DND-41 (cell line): ENCODE results near the gene OR13H1.
"Not testable (repeated sequence)": the region's sequence is repeated elsewhere in the genome, so short reads cannot be mapped to it uniquely, and the experiment has no call there.

Experiments used
- ATAC-seq: fragments of 200-7000 bp; cut with Tn5 transposase; 3 replicates; pipeline ENCODE4 v1.9.1; 2021; ENCODE audit warnings: low read depth; ENCODE audit not compliant: insufficient read depth
- DNase-seq: peaks from one replicate; pipeline ENCODE4 v3.0.0-alpha.2; 2020
- H2AFZ ChIP-seq: 2 replicates; pipeline ENCODE4 v1.6.0; 2012; ENCODE audit warnings: low read depth, low read length
- H3K27ac ChIP-seq: 2 replicates; pipeline ENCODE4 v1.5.1; 2012; ENCODE audit warnings: low read length, inconsistent platforms
- H3K27me3 ChIP-seq: fragments of 200-600 bp; sonication (generic); 2 replicates; pipeline ENCODE4 v1.6.0; 2012; ENCODE audit warnings: low read length, mild to moderate bottlenecking, inconsistent platforms; ENCODE audit not compliant: insufficient read depth, poor library complexity
- H3K36me3 ChIP-seq: 2 replicates; pipeline ENCODE4 v1.5.1; 2012; ENCODE audit warnings: low read length, inconsistent platforms; ENCODE audit not compliant: insufficient read depth
- H3K4me1 ChIP-seq: 2 replicates; pipeline ENCODE4 v1.5.1; 2012; ENCODE audit warnings: mild to moderate bottlenecking, low read length; ENCODE audit not compliant: insufficient read depth
- H3K4me2 ChIP-seq: 2 replicates; pipeline ENCODE4 v1.6.0; 2012; ENCODE audit warnings: mild to moderate bottlenecking, moderate library complexity, low read length, inconsistent platforms; ENCODE audit not compliant: insufficient read depth
- H3K4me3 ChIP-seq, 2 experiments: fragments of 200-600 bp in 1 of 2; shearing (Covaris generic) in 1 of 2; 2 replicates each; pipeline ENCODE4 v1.5.1; 2012 to 2016; ENCODE audit warnings: inconsistent platforms in 2 of 2, low read length in 2 of 2, mild to moderate bottlenecking in 2 of 2, low read depth in 1 of 2, moderate library complexity in 1 of 2
- H3K79me2 ChIP-seq: 2 replicates; pipeline ENCODE4 v1.6.0; 2012; ENCODE audit warnings: low read length, inconsistent platforms; ENCODE audit not compliant: insufficient read depth
- H3K9ac ChIP-seq: 2 replicates; pipeline ENCODE4 v1.6.0; 2012; ENCODE audit warnings: low read depth, mild to moderate bottlenecking, inconsistent platforms, low read length, moderate library complexity
- H3K9me3 ChIP-seq: 2 replicates; pipeline ENCODE4 v1.5.1; 2012; ENCODE audit warnings: low read length, moderate library complexity, mild to moderate bottlenecking, inconsistent platforms; ENCODE audit not compliant: insufficient read depth, severe bottlenecking
- H4K20me1 ChIP-seq: 2 replicates; pipeline ENCODE4 v1.6.0; 2012; ENCODE audit warnings: low read length; ENCODE audit not compliant: insufficient read depth
- CTCF ChIP-seq: IDR thresholded peaks from 2 replicates; pipeline ENCODE4 v1.5.1; 2012; ENCODE audit warnings: borderline replicate concordance, low read length, moderate library complexity, mild to moderate bottlenecking; ENCODE audit not compliant: poor library complexity, severe bottlenecking; ENCODE audit errors: extremely low read depth
- EZH2 ChIP-seq: IDR thresholded peaks from 3 replicates; pipeline ENCODE4 v1.6.1; 2012; ENCODE audit warnings: borderline replicate concordance, low read depth, mild to moderate bottlenecking, moderate library complexity, low read length, inconsistent platforms; ENCODE audit not compliant: severe bottlenecking

Gene OR13H1

DNA sequence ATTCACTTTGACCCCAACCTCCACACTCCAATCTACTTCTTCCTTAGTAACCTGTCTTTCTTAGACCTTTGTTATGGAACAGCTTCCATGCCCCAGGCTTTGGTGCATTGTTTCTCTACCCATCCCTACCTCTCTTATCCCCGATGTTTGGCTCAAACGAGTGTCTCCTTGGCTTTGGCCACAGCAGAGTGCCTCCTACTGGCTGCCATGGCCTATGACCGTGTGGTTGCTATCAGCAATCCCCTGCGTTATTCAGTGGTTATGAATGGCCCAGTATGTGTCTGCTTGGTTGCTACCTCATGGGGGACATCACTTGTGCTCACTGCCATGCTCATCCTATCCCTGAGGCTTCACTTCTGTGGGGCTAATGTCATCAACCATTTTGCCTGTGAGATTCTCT is 344 bp downstream of the OR13H1 start:
- no peak overlapping the region for H3K9ac ChIP-seq
- no peak for TF ChIP-seq CTCF
- no peak for TF ChIP-seq EZH2
- H2AFZ ChIP-seq: no peak overlapping the region
- no peak overlapping the region for H3K27ac ChIP-seq
- no peaks in the 10 kb centered on the region for H3K9me3 ChIP-seq
- no peaks in the 10 kb centered on the region for H3K79me2 ChIP-seq
- H3K36me3 ChIP-seq: no peaks in the 10 kb centered on the region
- DNase-seq (no peak), ATAC-seq (no peak)
- no peak overlapping the region for H3K4me3 ChIP-seq
- H3K4me1 ChIP-seq: no peaks in the 10 kb centered on the region
- H4K20me1 ChIP-seq: no peaks in the 10 kb centered on the region
- no peaks in the 10 kb centered on the region for H3K27me3 ChIP-seq
- no peak overlapping the region for H3K4me2 ChIP-seq

GRCh38 chrX:131549011-131549410 is 5.1 kb downstream of the OR13H1 start:
- Histone ChIP-seq H3K9me3 (no peaks in the 10 kb centered on the region), H3K36me3 (no peaks in the 10 kb centered on the region), H2AFZ (no peak overlapping the region), H3K79me2 (no peaks in the 10 kb centered on the region), H3K27me3 (no peaks in the 10 kb centered on the region), H3K27ac (no peak overlapping the region), H4K20me1 (no peaks in the 10 kb centered on the region), H3K4me3 (no peak overlapping the region), H3K9ac (no peak overlapping the region), H3K4me1 (no peaks in the 10 kb centered on the region), H3K4me2 (no peak overlapping the region)
- no peak for DNase-seq
- TF ChIP-seq EZH2: no peak
- ATAC-seq: no peak

DNA sequence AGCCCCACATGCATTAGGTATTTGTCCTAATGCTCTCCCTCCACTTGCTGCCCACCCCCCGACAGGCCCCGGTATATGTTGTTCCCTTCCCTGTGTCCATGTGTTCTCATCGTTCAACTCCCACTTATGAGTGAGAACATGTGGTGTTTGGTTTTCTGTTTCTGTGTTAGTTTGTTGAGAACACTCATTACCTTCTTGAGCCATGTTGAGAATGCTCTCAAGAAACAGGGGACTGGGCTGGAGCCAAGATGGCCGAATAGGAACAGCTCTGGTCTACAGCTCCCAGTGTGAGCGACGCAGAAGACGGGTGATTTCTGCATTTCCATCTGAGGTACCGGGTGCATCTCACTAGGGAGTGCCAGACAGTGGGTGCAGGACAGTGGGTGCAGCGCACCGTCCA is 8.6 kb downstream of the OR13H1 start:
- not testable (repeated sequence) for ATAC-seq, H4K20me1 ChIP-seq, H3K36me3 ChIP-seq, H3K4me1 ChIP-seq, DNase-seq, H3K4me3 ChIP-seq, H3K9ac ChIP-seq, H2AFZ ChIP-seq, H3K79me2 ChIP-seq, H3K27me3 ChIP-seq, H3K9me3 ChIP-seq, H3K4me2 ChIP-seq, H3K27ac ChIP-seq

GRCh38 chrX:131558562-131558961 is 14.7 kb downstream of the OR13H1 start:
- DNase-seq: no peak

More at GRCh38 chrX:131558562-131558961, 14.7 kb downstream of the OR13H1 start:
- Histone ChIP-seq H3K27me3 (no peaks in the 10 kb centered on the region), H3K9me3 (no peaks in the 10 kb centered on the region), H3K4me2 (no peak overlapping the region), H3K4me1 (no peaks in the 10 kb centered on the region), H3K4me3 (no peak overlapping the region), H3K9ac (no peak overlapping the region), H3K79me2 (no peaks in the 10 kb centered on the region), H3K36me3 (no peaks in the 10 kb centered on the region), H4K20me1 (no peaks in the 10 kb centered on the region), H3K27ac (no peak overlapping the region), H2AFZ (no peak overlapping the region)
- ATAC-seq: no peak
- TF ChIP-seq EZH2: no peak
- TF ChIP-seq CTCF: no peak
